A549 (cell line): ENCODE results near the gene DGKH.

Source experiments
- CBX8 ChIP-seq: fragments of 200-600 bp; sonication (generic); IDR thresholded peaks from 2 replicates; pipeline ENCODE4 v1.6.1; 2016
- CHD4 ChIP-seq: fragments of 200-600 bp; sonication (generic); IDR thresholded peaks from 2 replicates; pipeline ENCODE4 v1.6.1; 2016; ENCODE audit warnings: antibody characterized with exemption, mild to moderate bottlenecking, borderline replicate concordance
- CTCF ChIP-seq: fragments of >200 bp; sonication (Bioruptor Twin); formaldehyde crosslinking; IDR thresholded peaks from 3 replicates; pipeline ENCODE4 v1.5.1; 2016
- EP300 ChIP-seq, 2 experiments: fragments of >200 bp; sonication (Bioruptor Twin); formaldehyde crosslinking; IDR thresholded peaks; 2 replicates in 1 of 2; 3 replicates in 1 of 2; pipeline ENCODE4 v1.6.1; 2016 to 2017
- FOSL2 ChIP-seq, 2 experiments: fragments of 450-650 bp in 1 of 2; fragments of >200 bp in 1 of 2; sonication (Bioruptor Twin) in 1 of 2; formaldehyde crosslinking; IDR thresholded peaks; 2 replicates each; pipeline versions ENCODE4 v1.5.0 to v1.6.1; 2016 to 2020; ENCODE audit warnings: mild to moderate bottlenecking in 1 of 2, moderate library complexity in 1 of 2
- JUN ChIP-seq, 2 experiments: fragments of >200 bp; sonication (Bioruptor Twin); formaldehyde crosslinking; IDR thresholded peaks; 2 replicates in 1 of 2; 3 replicates in 1 of 2; pipeline ENCODE4 v1.6.1; 2016 to 2017
- NR3C1 ChIP-seq: fragments of >200 bp; sonication (Bioruptor Twin); formaldehyde crosslinking; IDR thresholded peaks from 3 replicates; pipeline ENCODE4 v1.6.1; 2017
- PBX3 ChIP-seq: IDR thresholded peaks from 2 replicates; pipeline ENCODE4 v1.6.1; 2012
- POLR2A ChIP-seq: IDR thresholded peaks from 2 replicates; pipeline ENCODE4 v1.6.1; 2012; ENCODE audit warnings: mild to moderate bottlenecking, low read length
- RAD21 ChIP-seq, 2 experiments: fragments of >200 bp in 1 of 2; sonication (Bioruptor Twin) in 1 of 2; formaldehyde crosslinking in 1 of 2; IDR thresholded peaks in 1 of 2; conservative IDR thresholded peaks in 1 of 2; 2 replicates in 1 of 2; 3 replicates in 1 of 2; pipeline ENCODE4 v1.6.1; 2012 to 2018; ENCODE audit warnings: inconsistent platforms in 1 of 2
- RNF2 ChIP-seq: fragments of 200-600 bp; sonication (generic); IDR thresholded peaks from 2 replicates; pipeline ENCODE4 v1.6.1; 2016; ENCODE audit warnings: low read depth, mild to moderate bottlenecking, antibody characterized with exemption, moderate library complexity, borderline replicate concordance
- SMC3 ChIP-seq: fragments of >200 bp; sonication (Bioruptor Twin); formaldehyde crosslinking; IDR thresholded peaks from 3 replicates; pipeline ENCODE4 v1.6.1; 2018; ENCODE audit warnings: inconsistent platforms
- USF2 ChIP-seq: fragments of 450-650 bp; IDR thresholded peaks from 2 replicates; pipeline ENCODE4 v1.6.1; 2014; ENCODE audit warnings: antibody characterized with exemption
- ZSCAN20 ChIP-seq: fragments of 250-450 bp; sonication (Bioruptor Pico); IDR thresholded peaks from 2 replicates; pipeline ENCODE4 v1.8.0; 2022; ENCODE audit warnings: mild to moderate bottlenecking, moderate library complexity

- TF ChIP-seq SMC3 = no peak
- TF ChIP-seq CTCF = no peak
- no peak for TF ChIP-seq POLR2A
- TF ChIP-seq FOSL2 (IDR thresholded peaks at IDR 0.05) = no peak
- no peak for TF ChIP-seq FOSL2 (CRISPR knock-in tag; IDR thresholded peaks at IDR 0.05)
- no peak for TF ChIP-seq CHD4
- TF ChIP-seq PBX3 = no peak
- no peak for TF ChIP-seq JUN (IDR thresholded peaks at IDR 0.05)
- no peak for TF ChIP-seq EP300 (IDR thresholded peaks at IDR 0.05)
- no peak for TF ChIP-seq NR3C1
- no peak for TF ChIP-seq CBX8
- TF ChIP-seq RAD21 (conservative IDR thresholded peaks at IDR 0.05 in 1 of 2, IDR thresholded peaks at IDR 0.05 in 1 of 2) = no peak
- no peak for TF ChIP-seq RNF2
- TF ChIP-seq USF2 = no peak
- TF ChIP-seq ZSCAN20 (CRISPR knock-in tag) = no peak
These were observed 47.6 kb upstream of the DGKH start for GRCh38 chr13:42000846-42001245.
